Breast epithelium (tissue), 3 donors: ENCODE results near the gene ENDOV.

Experiments used
- POLR2A ChIP-seq: fragments of 450-650 bp; IDR thresholded peaks from one replicate; pipeline ENCODE4 v1.6.1; 2016; ENCODE audit warnings: antibody characterized with exemption, mild to moderate bottlenecking, moderate library complexity
- TF ChIP-seq, protein P1 (sequence below), 3 donors: fragments of 450-650 bp; IDR thresholded peaks; one replicate each; pipeline ENCODE4 v1.5.1; 2016 to 2017; ENCODE audit warnings: antibody characterized with exemption in 3 of 3, mild to moderate bottlenecking in 3 of 3, moderate library complexity in 3 of 3

DNA sequence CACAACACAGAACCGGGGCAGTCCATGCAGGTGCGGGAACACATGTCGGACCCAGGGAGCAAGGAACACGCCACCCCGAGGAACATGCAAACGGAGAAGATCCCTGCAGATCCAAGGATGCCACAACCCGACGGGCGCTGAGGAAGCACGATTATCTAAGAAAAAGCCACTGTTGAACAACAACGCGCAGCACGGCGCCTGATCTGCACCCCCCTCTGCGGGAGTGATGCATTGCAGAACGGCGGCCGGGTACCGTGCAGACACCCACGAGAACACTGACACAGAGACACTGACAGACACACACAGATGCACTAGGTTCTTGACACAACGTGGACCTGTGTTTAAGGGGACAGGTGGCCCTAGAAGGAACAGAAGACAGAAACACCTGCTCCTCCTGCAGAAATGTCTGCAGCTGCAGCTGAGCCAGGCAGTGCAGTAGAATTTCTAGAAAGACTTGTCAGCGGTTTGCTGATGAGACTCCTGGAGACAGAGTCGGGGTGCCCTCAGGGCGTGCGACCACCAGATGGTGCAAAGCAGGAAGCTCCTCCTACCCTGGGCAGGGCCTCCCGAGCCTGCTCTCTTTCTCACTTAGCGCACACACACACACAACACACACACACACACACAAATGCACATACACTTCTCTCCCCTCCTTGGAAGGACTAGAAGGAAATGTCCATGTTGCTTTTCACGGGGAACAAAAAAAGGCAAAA lies 54.0 kb downstream of the ENDOV start:
- TF ChIP-seq, protein P1, sequence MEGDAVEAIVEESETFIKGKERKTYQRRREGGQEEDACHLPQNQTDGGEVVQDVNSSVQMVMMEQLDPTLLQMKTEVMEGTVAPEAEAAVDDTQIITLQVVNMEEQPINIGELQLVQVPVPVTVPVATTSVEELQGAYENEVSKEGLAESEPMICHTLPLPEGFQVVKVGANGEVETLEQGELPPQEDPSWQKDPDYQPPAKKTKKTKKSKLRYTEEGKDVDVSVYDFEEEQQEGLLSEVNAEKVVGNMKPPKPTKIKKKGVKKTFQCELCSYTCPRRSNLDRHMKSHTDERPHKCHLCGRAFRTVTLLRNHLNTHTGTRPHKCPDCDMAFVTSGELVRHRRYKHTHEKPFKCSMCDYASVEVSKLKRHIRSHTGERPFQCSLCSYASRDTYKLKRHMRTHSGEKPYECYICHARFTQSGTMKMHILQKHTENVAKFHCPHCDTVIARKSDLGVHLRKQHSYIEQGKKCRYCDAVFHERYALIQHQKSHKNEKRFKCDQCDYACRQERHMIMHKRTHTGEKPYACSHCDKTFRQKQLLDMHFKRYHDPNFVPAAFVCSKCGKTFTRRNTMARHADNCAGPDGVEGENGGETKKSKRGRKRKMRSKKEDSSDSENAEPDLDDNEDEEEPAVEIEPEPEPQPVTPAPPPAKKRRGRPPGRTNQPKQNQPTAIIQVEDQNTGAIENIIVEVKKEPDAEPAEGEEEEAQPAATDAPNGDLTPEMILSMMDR (IDR thresholded peaks at IDR 0.05), result no peak
- no peak for TF ChIP-seq POLR2A
